ENCODE measurements around the gene RSPH10B. TPM values are rescaled to one million over a fixed set of nuclear protein-coding genes. Genes with fewer than 3 reads are reported as not detected.
"Not testable (repeated sequence)": the region's sequence is repeated elsewhere in the genome, so short reads cannot be mapped to it uniquely, and the experiment has no call there.

Gene RSPH10B
- 0.81 TPM in 1 of 2 replicates, not detected in the other for total RNA-seq (2013; cell fraction: nucleolus; rRNA removed)
- total RNA-seq (2014; rRNA removed) (0.05 TPM in 1 of 2 replicates, not detected in the other), total RNA-seq (2014; rRNA removed; fragmentation: Illumina TruSeq; extraction: Trizol) (0.23 TPM in 1 of 2 replicates, not detected in the other), total RNA-seq (2021) (0.35 TPM in 1 of 2 replicates, not detected in the other), polyA plus RNA-seq (2011; rRNA removed) (0.03 TPM in 1 of 2 replicates, not detected in the other), polyA plus RNA-seq (2014; fragmentation: Illumina TruSeq; extraction: Trizol) (not detected in 2 replicates), polyA plus RNA-seq (2014; fragmentation: Nextera tagmentation; extraction: Ambion mirVana) (not detected), polyA plus RNA-seq (2014; rRNA removed) (not detected in 2 replicates), polyA plus RNA-seq (2016; fragmentation: Nextera tagmentation; extraction: Ambion mirVana) (not detected), polyA minus RNA-seq (2011; rRNA and poly(A)+ RNA removed) (not detected in 2 replicates), Bru-seq, nascent RNA (percentile 16 among the genes with signal in this experiment), BruChase-seq, experiment 1, labeled RNA remaining after a 6-hour chase (percentile 18 among the genes with signal in this experiment), BruChase-seq, experiment 2, labeled RNA remaining after a 2-hour chase (percentile 17 among the genes with signal in this experiment)
- polyA plus RNA-seq (2011; ENCODE audit: low read depth), result not detected
- polyA plus RNA-seq (2011; cell fraction: cytosol; rRNA removed), result not detected in 2 replicates
- 0.15 and 0.27 TPM in 2 replicates for polyA plus RNA-seq (2011; cell fraction: nucleus; rRNA removed)
- polyA plus RNA-seq (2012), result 0.08 TPM in 1 of 2 replicates, not detected in the other
- not detected in 2 replicates for polyA minus RNA-seq (2011; cell fraction: cytosol; rRNA and poly(A)+ RNA removed)
- 0.96 TPM in 1 of 2 replicates, not detected in the other for polyA minus RNA-seq (2011; cell fraction: nucleus; rRNA and poly(A)+ RNA removed)
- long read RNA-seq, experiment 1, result 0 reads
- long read RNA-seq, experiment 2, result 0 reads

- H3K4me3 ChIP-seq; H3K27ac ChIP-seq (ENCODE audit: control insufficient read depth, insufficient read depth); H4K20me1 ChIP-seq (ENCODE audit: control insufficient read depth, insufficient read depth); H2AFZ ChIP-seq (ENCODE audit: control insufficient read depth, low read depth, low read length); H3K36me3 ChIP-seq (ENCODE audit: control insufficient read depth in 2 of 2, insufficient read depth in 2 of 2, low read length in 1 of 2); H3K79me2 ChIP-seq (ENCODE audit: control insufficient read depth, insufficient read depth, low read length); SMC1A ChIA-PET (ENCODE audit: uncharacterized antibody, unreplicated experiment); FAIRE-seq; POLR2A ChIA-PET; H3K9ac ChIP-seq (ENCODE audit: control insufficient read depth, insufficient read depth, low read length); RAD21 ChIA-PET (ENCODE audit: unreplicated experiment); H3K9me3 ChIP-seq (replicated peaks; ENCODE audit: control insufficient read depth, insufficient read depth, low read length); intact Hi-C loops (cut with micrococcal nuclease; ENCODE audit: unreplicated experiment); BruUV-seq (replicated peaks); DNase-seq (ENCODE audit: low read depth, low spot score); H3K27me3 ChIP-seq (replicated peaks in 1 of 2; ENCODE audit: control insufficient read depth in 2 of 2, insufficient read depth in 2 of 2, low read length in 1 of 2); H3K4me1 ChIP-seq (ENCODE audit: control insufficient read depth, insufficient read depth, low read length); in situ Hi-C loops (cut with MboI); H3K4me2 ChIP-seq (ENCODE audit: control insufficient read depth, insufficient read depth); CTCF ChIA-PET: not testable (repeated sequence)
- peak; percentile 31; the same call in 2 of the 3 replicates for ATAC-seq
- 66% methylated on average over 17 of the region's 43 CpGs for WGBS (ENCODE audit: insufficient coverage, insufficient replicate concordance, low lambda C conversion rate, missing lambda C conversion rate)
These were observed at the start of gene RSPH10B for GRCh38 chr7:5970347-5970911. Gene RSPH10B (minus strand): TSS chr7:5970689. CDS start chr7:5967116, 3,573 bp downstream.

- Histone ChIP-seq H3K36me3 (ENCODE audit: control insufficient read depth in 2 of 2, insufficient read depth in 2 of 2, low read length in 1 of 2) (peaks cover 6 to 7% of the 10 kb centered on the region in 2 experiments), H4K20me1 (ENCODE audit: control insufficient read depth, insufficient read depth) (no peaks in the 10 kb centered on the region), H3K4me3 (no peak overlapping the region), H3K9me3 (replicated peaks; ENCODE audit: control insufficient read depth, insufficient read depth, low read length) (0 out of 3 replicates have a peak, but pooled peaks cover 2% of the 10 kb centered on the region), H2AFZ (ENCODE audit: control insufficient read depth, low read depth, low read length) (no peak overlapping the region), H3K4me2 (ENCODE audit: control insufficient read depth, insufficient read depth) (no peak overlapping the region), H3K27ac (ENCODE audit: control insufficient read depth, insufficient read depth) (peak overlapping the region; percentile 60; the same call in 1 of the 2 replicates), H3K79me2 (ENCODE audit: control insufficient read depth, insufficient read depth, low read length) (no peaks in the 10 kb centered on the region; the same call in none of the 2 replicates), H3K27me3 (replicated peaks in 1 of 2; ENCODE audit: control insufficient read depth in 2 of 2, insufficient read depth in 2 of 2, low read length in 1 of 2) (no peaks in the 10 kb centered on the region), H3K9ac (ENCODE audit: control insufficient read depth, insufficient read depth, low read length) (no peak overlapping the region), H3K4me1 (ENCODE audit: control insufficient read depth, insufficient read depth, low read length) (peaks cover 12% of the 10 kb centered on the region)
- BruUV-seq (replicated peaks), result no TSS peak
- POLR2A ChIA-PET, result no interaction called here
- 72% methylated on average over 8 of the region's 8 CpGs for WGBS (ENCODE audit: insufficient coverage, insufficient replicate concordance, low lambda C conversion rate, missing lambda C conversion rate)
- no peak for ATAC-seq
- in situ Hi-C loops (cut with MboI) (no loop called here), intact Hi-C loops (cut with micrococcal nuclease; ENCODE audit: unreplicated experiment) (no loop called here)
- CTCF ChIA-PET, result no interaction called here
- DNase-seq (ENCODE audit: low read depth, low spot score), result no peak
- SMC1A ChIA-PET (ENCODE audit: uncharacterized antibody, unreplicated experiment), result interaction anchor here (1.1 kb wide), 1 partner anchor 90 kb away, joined by 3 read pairs; no protein-coding TSS in a partner anchor
- RAD21 ChIA-PET (ENCODE audit: unreplicated experiment), result no interaction called here
- FAIRE-seq, result no peak
- TF ChIP-seq SKIL (IDR thresholded peaks at IDR 0.05; ENCODE audit: low read depth, poor library complexity, severe bottlenecking) (no peak), HSF1 (IDR thresholded peaks at IDR 0.05; ENCODE audit: low read depth, low read length) (no peak), IKZF2 (IDR thresholded peaks at IDR 0.05) (no peak), ZBTB11 (CRISPR knock-in tag; IDR thresholded peaks at IDR 0.05) (no peak), HDGF (IDR thresholded peaks at IDR 0.05) (no peak)
These were observed 46.1 kb upstream of the RSPH10B start for GRCh38 chr7:6016653-6016966.

All from GM12878 (cell line).